ENCODE measurements around the gene PELI2.

Gene PELI2

DNA sequence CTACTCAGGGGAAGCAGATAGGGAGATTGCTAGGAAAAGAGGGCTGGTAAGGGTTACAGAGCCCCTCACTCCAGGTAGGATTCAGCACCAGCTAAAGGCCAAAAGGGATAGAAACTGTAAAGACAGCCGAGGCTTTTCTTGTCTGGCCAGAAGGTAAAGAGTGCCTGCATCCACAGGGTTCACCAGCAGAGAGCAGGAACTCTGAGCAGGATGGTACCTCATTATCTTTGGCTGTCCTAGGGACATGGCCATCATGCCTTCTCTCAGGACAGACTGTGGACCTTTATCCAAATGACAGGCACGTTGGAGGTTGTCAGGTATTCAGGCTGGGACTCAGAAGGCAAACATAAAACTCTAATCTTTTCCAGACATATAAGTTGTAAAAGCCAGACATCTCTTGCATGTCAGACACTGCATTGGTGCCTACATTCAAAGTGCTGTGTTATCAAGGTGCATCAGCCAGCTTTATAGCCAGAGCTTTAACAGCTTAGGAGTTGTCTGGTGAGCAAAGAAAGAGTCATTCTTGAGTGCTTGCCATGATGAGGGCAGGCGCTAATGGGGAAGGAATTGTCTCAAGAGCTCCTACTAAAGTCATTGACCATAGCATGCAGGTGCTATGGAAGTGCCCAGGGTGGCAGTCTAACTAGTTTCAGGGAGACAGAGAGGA lies 89.5 kb downstream of the PELI2 start:
- Histone ChIP-seq H3K27me3 (ENCODE audit: insufficient read depth, low read length) (no peaks in the 10 kb centered on the region), H2AFZ (ENCODE audit: low read length) (no peak overlapping the region), H3F3A (ENCODE audit: insufficient read depth, low read length) (no peaks in the 10 kb centered on the region), H4K20me1 (ENCODE audit: insufficient read depth, low read length) (no peaks in the 10 kb centered on the region), H3K79me2 (ENCODE audit: insufficient read depth, low read length) (no peaks in the 10 kb centered on the region), H3K9me3 (ENCODE audit: low read length) (no peaks in the 10 kb centered on the region), H3K4me1 (ENCODE audit: insufficient read depth, low read length, severe bottlenecking) (peaks cover 20% of the 10 kb centered on the region), H3K27ac (ENCODE audit: low read depth, low read length, poor library complexity, severe bottlenecking) (no peak overlapping the region), H3K36me3 (ENCODE audit: insufficient read depth, low read length) (no peaks in the 10 kb centered on the region), H3K9ac (ENCODE audit: low read length) (no peak overlapping the region), H3K4me3 (ENCODE audit: low read depth, low read length, poor library complexity, severe bottlenecking) (no peak overlapping the region), H3K4me2 (ENCODE audit: low read length) (no peak overlapping the region), H3K9me2 (ENCODE audit: low read depth, low read length) (no peaks in the 10 kb centered on the region)
- no peak for TF ChIP-seq EZH2 (IDR thresholded peaks at IDR 0.05; ENCODE audit: borderline replicate concordance, low read length)
- TF ChIP-seq, protein P1, sequence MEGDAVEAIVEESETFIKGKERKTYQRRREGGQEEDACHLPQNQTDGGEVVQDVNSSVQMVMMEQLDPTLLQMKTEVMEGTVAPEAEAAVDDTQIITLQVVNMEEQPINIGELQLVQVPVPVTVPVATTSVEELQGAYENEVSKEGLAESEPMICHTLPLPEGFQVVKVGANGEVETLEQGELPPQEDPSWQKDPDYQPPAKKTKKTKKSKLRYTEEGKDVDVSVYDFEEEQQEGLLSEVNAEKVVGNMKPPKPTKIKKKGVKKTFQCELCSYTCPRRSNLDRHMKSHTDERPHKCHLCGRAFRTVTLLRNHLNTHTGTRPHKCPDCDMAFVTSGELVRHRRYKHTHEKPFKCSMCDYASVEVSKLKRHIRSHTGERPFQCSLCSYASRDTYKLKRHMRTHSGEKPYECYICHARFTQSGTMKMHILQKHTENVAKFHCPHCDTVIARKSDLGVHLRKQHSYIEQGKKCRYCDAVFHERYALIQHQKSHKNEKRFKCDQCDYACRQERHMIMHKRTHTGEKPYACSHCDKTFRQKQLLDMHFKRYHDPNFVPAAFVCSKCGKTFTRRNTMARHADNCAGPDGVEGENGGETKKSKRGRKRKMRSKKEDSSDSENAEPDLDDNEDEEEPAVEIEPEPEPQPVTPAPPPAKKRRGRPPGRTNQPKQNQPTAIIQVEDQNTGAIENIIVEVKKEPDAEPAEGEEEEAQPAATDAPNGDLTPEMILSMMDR (IDR thresholded peaks at IDR 0.05; ENCODE audit: low read length): no peak

DNA sequence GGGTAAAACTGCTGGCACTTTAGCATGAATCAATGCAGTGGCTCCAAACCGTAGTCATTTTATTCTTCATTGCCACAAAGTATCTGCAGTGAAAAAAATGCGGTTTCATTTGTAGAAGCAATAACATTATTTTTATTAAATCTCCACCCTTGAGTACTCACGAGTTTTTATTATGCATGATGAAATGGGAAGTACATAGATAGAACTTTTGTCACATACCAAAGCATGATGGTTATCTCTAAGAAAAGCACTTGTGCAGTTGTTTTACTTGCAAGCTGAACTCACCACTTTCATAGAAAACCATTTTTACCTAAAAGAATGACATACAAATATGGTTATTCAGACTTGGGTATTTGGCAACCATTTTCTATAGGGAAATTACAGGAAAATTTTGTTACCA lies 90.3 kb downstream of the PELI2 start:
- no peak overlapping the region for H3K4me2 ChIP-seq (ENCODE audit: low read length)
- H3K36me3 ChIP-seq (ENCODE audit: insufficient read depth, low read length): no peaks in the 10 kb centered on the region
- H2AFZ ChIP-seq (ENCODE audit: low read length): no peak overlapping the region
- no peaks in the 10 kb centered on the region for H3K79me2 ChIP-seq (ENCODE audit: insufficient read depth, low read length)
- H3K27me3 ChIP-seq (ENCODE audit: insufficient read depth, low read length): no peaks in the 10 kb centered on the region
- no peaks in the 10 kb centered on the region for H3K9me3 ChIP-seq (ENCODE audit: low read length)
- no peak for TF ChIP-seq EZH2 (IDR thresholded peaks at IDR 0.05; ENCODE audit: borderline replicate concordance, low read length)
- TF ChIP-seq, protein P1 (IDR thresholded peaks at IDR 0.05; ENCODE audit: low read length): no peak
- H4K20me1 ChIP-seq (ENCODE audit: insufficient read depth, low read length): no peaks in the 10 kb centered on the region
- H3K4me1 ChIP-seq (ENCODE audit: insufficient read depth, low read length, severe bottlenecking): peaks cover 20% of the 10 kb centered on the region
- H3K4me3 ChIP-seq (ENCODE audit: low read depth, low read length, poor library complexity, severe bottlenecking): no peak overlapping the region
- H3F3A ChIP-seq (ENCODE audit: insufficient read depth, low read length): no peaks in the 10 kb centered on the region
- H3K9me2 ChIP-seq (ENCODE audit: low read depth, low read length): no peaks in the 10 kb centered on the region
- no peak overlapping the region for H3K27ac ChIP-seq (ENCODE audit: low read depth, low read length, poor library complexity, severe bottlenecking)
- H3K9ac ChIP-seq (ENCODE audit: low read length): no peak overlapping the region

DNA sequence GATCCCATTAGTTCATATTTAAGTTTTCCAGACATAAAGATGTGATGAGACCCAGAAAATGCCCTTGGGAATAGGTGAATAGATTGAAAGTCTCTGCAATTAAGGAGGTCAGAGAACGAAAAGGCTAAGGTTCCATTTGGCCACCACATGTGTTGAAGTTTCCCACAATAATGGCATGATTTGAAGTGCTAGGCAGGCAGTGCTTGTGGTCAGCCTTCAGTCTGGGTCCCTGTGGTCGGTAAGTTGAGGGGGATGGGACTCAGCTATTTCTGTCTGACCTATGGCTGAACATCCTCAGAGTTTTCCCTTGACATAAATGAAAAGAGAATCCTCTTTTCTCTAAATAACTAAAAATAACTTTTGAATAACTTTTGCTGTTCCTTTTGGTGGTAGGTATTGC lies 92.4 kb downstream of the PELI2 start:
- Histone ChIP-seq H3K36me3 (ENCODE audit: insufficient read depth, low read length) (no peaks in the 10 kb centered on the region; the same call in 1 of the 2 replicates), H3K4me1 (ENCODE audit: insufficient read depth, low read length, severe bottlenecking) (peaks cover 20% of the 10 kb centered on the region), H3K9me3 (ENCODE audit: low read length) (no peaks in the 10 kb centered on the region), H3K79me2 (ENCODE audit: insufficient read depth, low read length) (no peaks in the 10 kb centered on the region), H3K9me2 (ENCODE audit: low read depth, low read length) (no peaks in the 10 kb centered on the region), H3K4me2 (ENCODE audit: low read length) (no peak overlapping the region), H3K4me3 (ENCODE audit: low read depth, low read length, poor library complexity, severe bottlenecking) (no peak overlapping the region), H3F3A (ENCODE audit: insufficient read depth, low read length) (no peaks in the 10 kb centered on the region), H3K9ac (ENCODE audit: low read length) (no peak overlapping the region), H3K27ac (ENCODE audit: low read depth, low read length, poor library complexity, severe bottlenecking) (no peak overlapping the region), H4K20me1 (ENCODE audit: insufficient read depth, low read length) (no peaks in the 10 kb centered on the region), H2AFZ (ENCODE audit: low read length) (no peak overlapping the region), H3K27me3 (ENCODE audit: insufficient read depth, low read length) (no peaks in the 10 kb centered on the region)
- TF ChIP-seq EZH2 (IDR thresholded peaks at IDR 0.05; ENCODE audit: borderline replicate concordance, low read length): no peak
- TF ChIP-seq, protein P1 (IDR thresholded peaks at IDR 0.05; ENCODE audit: low read length): no peak

All from OCI-LY1 (cell line).